ENCODE data around the gene ARHGAP22. TPM values are rescaled to one million over a fixed set of nuclear protein-coding genes. Genes with fewer than 3 reads are reported as not detected.

ARHGAP22 gene
- polyA plus RNA-seq, 1 donor from 2014 or later = 0.15 TPM

DNA sequence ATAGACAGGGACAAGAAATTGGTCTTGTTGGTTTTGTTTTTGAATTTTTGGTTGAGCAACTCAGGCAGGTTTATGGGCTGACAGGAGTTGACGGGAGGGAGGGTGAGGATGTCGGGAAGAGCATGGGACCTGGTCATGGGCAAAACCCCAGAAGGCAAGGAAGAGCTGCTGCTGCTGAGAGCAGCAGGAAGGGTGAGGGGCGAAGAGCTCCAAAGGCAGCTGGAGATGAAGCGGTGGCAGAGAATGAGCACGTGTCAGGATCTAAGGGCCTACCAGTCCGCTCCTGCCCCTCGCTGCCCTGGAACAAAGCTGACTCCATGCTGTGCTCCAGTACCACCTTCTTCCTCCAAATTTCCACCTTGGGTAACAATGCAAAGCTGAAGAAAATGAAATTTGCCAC, 84.3 kb downstream of the ARHGAP22 start:
- Histone ChIP-seq H2AFZ (ENCODE audit: low read depth, low read length) (no peak overlapping the region), H3K4me2 (ENCODE audit: low read length) (no peak overlapping the region), H3F3A (ENCODE audit: insufficient read depth, low read length, poor library complexity, severe bottlenecking) (no peaks in the 10 kb centered on the region), H3K27me3 (ENCODE audit: insufficient read depth, low read depth, low read length) (peaks cover 24% of the 10 kb centered on the region), H3K4me3 (ENCODE audit: low read length) (no peak overlapping the region), H3K9me2 (ENCODE audit: insufficient read depth, low read length) (no peaks in the 10 kb centered on the region), H3K9me3 (ENCODE audit: low read length) (no peaks in the 10 kb centered on the region), H3K9ac (ENCODE audit: low read length) (no peak overlapping the region), H3K27ac (ENCODE audit: low read length) (no peak overlapping the region), H3K79me2 (replicated peaks; ENCODE audit: insufficient read depth, low read length) (no peaks in the 10 kb centered on the region), H4K20me1 (ENCODE audit: insufficient read depth) (no peaks in the 10 kb centered on the region), H3K36me3 (ENCODE audit: insufficient read depth, low read length) (no peaks in the 10 kb centered on the region)
- TF ChIP-seq, protein P1, sequence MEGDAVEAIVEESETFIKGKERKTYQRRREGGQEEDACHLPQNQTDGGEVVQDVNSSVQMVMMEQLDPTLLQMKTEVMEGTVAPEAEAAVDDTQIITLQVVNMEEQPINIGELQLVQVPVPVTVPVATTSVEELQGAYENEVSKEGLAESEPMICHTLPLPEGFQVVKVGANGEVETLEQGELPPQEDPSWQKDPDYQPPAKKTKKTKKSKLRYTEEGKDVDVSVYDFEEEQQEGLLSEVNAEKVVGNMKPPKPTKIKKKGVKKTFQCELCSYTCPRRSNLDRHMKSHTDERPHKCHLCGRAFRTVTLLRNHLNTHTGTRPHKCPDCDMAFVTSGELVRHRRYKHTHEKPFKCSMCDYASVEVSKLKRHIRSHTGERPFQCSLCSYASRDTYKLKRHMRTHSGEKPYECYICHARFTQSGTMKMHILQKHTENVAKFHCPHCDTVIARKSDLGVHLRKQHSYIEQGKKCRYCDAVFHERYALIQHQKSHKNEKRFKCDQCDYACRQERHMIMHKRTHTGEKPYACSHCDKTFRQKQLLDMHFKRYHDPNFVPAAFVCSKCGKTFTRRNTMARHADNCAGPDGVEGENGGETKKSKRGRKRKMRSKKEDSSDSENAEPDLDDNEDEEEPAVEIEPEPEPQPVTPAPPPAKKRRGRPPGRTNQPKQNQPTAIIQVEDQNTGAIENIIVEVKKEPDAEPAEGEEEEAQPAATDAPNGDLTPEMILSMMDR (IDR thresholded peaks at IDR 0.05; ENCODE audit: poor library complexity, severe bottlenecking) = no peak

- Histone ChIP-seq H3K36me3 (ENCODE audit: insufficient read depth, low read length) (no peaks in the 10 kb centered on the region), H3K4me3 (ENCODE audit: low read length) (no peak overlapping the region), H2AFZ (ENCODE audit: low read depth, low read length) (no peak overlapping the region), H3K27me3 (ENCODE audit: insufficient read depth, low read depth, low read length) (peaks cover 24% of the 10 kb centered on the region), H3F3A (ENCODE audit: insufficient read depth, low read length, poor library complexity, severe bottlenecking) (no peaks in the 10 kb centered on the region), H3K27ac (ENCODE audit: low read length) (no peak overlapping the region), H3K9me3 (ENCODE audit: low read length) (no peaks in the 10 kb centered on the region), H4K20me1 (ENCODE audit: insufficient read depth) (no peaks in the 10 kb centered on the region), H3K9ac (ENCODE audit: low read length) (no peak overlapping the region), H3K79me2 (replicated peaks; ENCODE audit: insufficient read depth, low read length) (no peaks in the 10 kb centered on the region), H3K9me2 (ENCODE audit: insufficient read depth, low read length) (no peaks in the 10 kb centered on the region), H3K4me2 (ENCODE audit: low read length) (no peak overlapping the region)
- no peak for TF ChIP-seq POLR2AphosphoS5 (IDR thresholded peaks at IDR 0.05)
- TF ChIP-seq, protein P2, sequence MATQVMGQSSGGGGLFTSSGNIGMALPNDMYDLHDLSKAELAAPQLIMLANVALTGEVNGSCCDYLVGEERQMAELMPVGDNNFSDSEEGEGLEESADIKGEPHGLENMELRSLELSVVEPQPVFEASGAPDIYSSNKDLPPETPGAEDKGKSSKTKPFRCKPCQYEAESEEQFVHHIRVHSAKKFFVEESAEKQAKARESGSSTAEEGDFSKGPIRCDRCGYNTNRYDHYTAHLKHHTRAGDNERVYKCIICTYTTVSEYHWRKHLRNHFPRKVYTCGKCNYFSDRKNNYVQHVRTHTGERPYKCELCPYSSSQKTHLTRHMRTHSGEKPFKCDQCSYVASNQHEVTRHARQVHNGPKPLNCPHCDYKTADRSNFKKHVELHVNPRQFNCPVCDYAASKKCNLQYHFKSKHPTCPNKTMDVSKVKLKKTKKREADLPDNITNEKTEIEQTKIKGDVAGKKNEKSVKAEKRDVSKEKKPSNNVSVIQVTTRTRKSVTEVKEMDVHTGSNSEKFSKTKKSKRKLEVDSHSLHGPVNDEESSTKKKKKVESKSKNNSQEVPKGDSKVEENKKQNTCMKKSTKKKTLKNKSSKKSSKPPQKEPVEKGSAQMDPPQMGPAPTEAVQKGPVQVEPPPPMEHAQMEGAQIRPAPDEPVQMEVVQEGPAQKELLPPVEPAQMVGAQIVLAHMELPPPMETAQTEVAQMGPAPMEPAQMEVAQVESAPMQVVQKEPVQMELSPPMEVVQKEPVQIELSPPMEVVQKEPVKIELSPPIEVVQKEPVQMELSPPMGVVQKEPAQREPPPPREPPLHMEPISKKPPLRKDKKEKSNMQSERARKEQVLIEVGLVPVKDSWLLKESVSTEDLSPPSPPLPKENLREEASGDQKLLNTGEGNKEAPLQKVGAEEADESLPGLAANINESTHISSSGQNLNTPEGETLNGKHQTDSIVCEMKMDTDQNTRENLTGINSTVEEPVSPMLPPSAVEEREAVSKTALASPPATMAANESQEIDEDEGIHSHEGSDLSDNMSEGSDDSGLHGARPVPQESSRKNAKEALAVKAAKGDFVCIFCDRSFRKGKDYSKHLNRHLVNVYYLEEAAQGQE (IDR thresholded peaks at IDR 0.05; ENCODE audit: borderline replicate concordance) = no peak
- no peak for TF ChIP-seq RAD21 (conservative IDR thresholded peaks at IDR 0.05)
- TF ChIP-seq EP300 (conservative IDR thresholded peaks at IDR 0.05; ENCODE audit: poor library complexity, severe bottlenecking) = no peak
- TF ChIP-seq EZH2 (IDR thresholded peaks at IDR 0.05; ENCODE audit: borderline replicate concordance, insufficient read depth, low read length, poor library complexity, severe bottlenecking) = no peak
- no peak for TF ChIP-seq MXI1 (conservative IDR thresholded peaks at IDR 0.05; ENCODE audit: poor library complexity, severe bottlenecking)
- TF ChIP-seq, protein P1 (IDR thresholded peaks at IDR 0.05; ENCODE audit: poor library complexity, severe bottlenecking) = no peak
- TF ChIP-seq SMC3 (conservative IDR thresholded peaks at IDR 0.05; ENCODE audit: poor library complexity) = no peak
- no peak for TF ChIP-seq TAF1 (IDR thresholded peaks at IDR 0.05; ENCODE audit: low read depth)
Observed at GRCh38 chr10:48520184-48520506, 84.7 kb downstream of the ARHGAP22 start.

Data from neural cell (in vitro differentiated cells).